HG02610 (cell line): ENCODE measurements around the gene SLX4IP.
"Not testable (repeated sequence)": the region's sequence is repeated elsewhere in the genome, so short reads cannot be mapped to it uniquely, and the experiment has no call there.

Experiments used
- ATAC-seq: cut with Tn5 transposase; IDR thresholded peaks from one replicate; pipeline ENCODE4 v1.9.1; 2021; ENCODE audit warnings: mild to moderate bottlenecking, moderate library complexity; ENCODE audit not compliant: unreplicated experiment

Gene SLX4IP

DNA sequence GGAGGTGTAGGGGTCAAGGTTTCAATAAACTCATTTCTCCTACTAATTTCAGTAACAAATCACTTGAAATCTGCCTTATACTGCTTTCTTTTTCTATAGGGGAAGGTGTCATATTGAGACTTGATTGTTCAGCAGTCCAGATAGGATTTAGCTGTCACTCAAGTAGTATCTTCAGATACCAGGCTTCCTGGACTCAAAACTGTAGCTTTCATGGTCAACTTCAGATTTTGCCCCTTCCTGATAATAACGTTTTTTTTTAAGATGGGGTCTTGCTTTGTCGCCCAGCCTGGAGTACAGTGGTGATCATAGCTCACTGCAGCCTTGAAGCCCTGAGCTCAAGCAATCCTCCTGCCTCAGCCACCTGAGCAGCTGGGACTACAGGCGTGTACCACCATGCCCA is 160.9 kb downstream of the SLX4IP start:
- no peak for ATAC-seq

GRCh38 chr20:10596710-10597121 is 161.6 kb downstream of the SLX4IP start:
- no peak for ATAC-seq

- no peak for ATAC-seq
Observed at GRCh38 chr20:10597637-10598036, 162.5 kb downstream of the SLX4IP start.

- no peak for ATAC-seq
Observed at GRCh38 chr20:10602221-10602871, 167.2 kb downstream of the SLX4IP start.

GRCh38 chr20:10603378-10603777 is 168.3 kb downstream of the SLX4IP start:
- no peak for ATAC-seq

- no peak for ATAC-seq
Observed at GRCh38 chr20:10603971-10604864, 169.1 kb downstream of the SLX4IP start.

- no peak for ATAC-seq
Observed at GRCh38 chr20:10604865-10605440, 169.8 kb downstream of the SLX4IP start.

GRCh38 chr20:10605547-10606195 is 170.6 kb downstream of the SLX4IP start:
- no peak for ATAC-seq

DNA sequence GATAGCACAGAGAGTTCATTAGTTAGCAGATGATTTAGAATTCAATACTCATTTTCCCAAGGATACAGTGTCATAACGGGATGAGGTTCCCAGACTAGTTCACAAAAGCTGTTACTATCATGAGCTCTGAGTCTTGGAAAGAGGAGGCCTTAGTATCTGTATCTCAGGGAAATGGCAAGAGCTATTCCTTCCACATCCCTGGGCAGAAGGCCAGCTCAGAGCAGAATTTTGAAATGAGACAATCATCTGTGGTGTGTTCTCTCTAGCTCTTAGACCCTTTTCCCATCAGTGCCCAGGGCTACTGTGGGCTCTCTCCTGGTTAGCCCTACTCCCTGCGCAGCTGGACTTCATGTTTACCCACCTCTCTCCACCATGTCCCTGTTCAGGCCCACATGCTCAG is 174.2 kb downstream of the SLX4IP start:
- no peak for ATAC-seq

DNA sequence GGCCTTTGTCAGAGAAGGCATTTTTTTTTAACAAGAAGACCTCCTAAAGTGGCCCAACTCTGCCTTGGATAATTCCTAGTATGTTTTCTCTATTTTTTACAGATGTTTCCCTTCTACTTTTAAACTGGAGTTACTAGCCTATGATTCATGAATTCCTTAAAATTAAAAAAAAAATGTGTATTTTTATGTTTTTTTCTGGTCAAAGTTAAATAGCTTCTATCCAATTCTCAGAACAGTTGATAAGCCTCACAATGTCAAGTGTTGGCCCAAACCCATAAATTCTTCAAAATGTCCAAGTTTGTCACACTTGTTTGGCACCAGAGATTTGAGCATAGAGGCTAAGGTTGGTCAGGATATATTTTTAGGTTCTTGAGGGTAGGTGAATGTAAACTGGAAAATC is 174.7 kb downstream of the SLX4IP start:
- ATAC-seq: no peak

GRCh38 chr20:10610251-10610650 is 175.1 kb downstream of the SLX4IP start:
- no peak for ATAC-seq

- no peak for ATAC-seq
Observed at GRCh38 chr20:10611357-10611756, 176.3 kb downstream of the SLX4IP start.

GRCh38 chr20:10613426-10613825 is 178.3 kb downstream of the SLX4IP start:
- ATAC-seq: not testable (repeated sequence)

DNA sequence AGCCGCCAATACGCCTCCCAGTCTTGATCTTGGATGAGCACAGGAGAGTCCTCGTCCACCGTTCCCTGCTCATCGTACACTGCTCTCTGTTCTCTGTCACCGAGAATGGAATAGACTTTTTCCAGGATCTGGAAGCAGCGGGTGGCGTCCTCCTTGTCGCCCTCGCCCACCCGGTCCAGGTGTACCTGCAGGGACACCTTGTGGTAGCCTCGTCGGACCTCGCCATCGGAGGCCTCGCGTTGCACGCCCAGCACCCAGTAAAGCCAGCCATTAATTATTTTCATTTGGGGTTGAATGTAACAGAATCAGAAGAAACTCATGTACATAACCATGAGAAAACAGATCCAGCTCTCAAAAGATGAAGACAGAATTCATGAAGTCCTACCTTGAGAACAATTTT is 178.8 kb downstream of the SLX4IP start:
- ATAC-seq: no peak

GRCh38 chr20:10616212-10616611 is 181.1 kb downstream of the SLX4IP start:
- ATAC-seq: no peak

GRCh38 chr20:10617549-10618133 is 182.5 kb downstream of the SLX4IP start:
- not testable (repeated sequence) for ATAC-seq

DNA sequence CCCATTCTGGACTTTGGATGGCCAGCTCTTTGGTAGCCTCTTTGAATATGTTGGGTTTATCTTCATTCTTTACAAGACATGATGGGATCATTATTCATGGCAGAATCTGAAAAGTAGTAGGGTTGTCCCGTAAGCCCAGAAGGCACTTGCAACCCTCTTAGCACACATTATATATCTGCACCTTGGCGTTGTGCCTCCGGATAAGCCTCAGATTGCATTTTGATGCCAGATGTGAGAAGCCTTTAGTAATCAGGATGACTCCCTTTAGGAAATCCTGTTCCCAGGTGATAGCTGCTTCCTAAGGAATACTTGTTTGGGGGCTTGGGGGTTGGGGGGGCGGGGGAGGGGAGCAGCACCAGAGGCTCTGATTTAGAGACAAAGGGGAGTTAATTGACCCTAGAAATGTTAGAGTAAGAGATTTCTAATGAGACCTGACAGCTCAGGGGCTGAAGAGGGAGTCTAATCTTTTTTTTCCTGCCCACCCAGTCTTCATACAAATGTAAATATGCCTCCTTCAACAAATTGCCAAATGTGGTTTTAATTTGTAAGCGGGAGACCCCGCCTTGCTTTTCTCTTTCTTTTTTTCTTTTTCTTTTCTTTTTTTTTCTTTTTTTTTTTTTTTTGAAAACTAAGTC is 183.6 kb downstream of the SLX4IP start:
- no peak for ATAC-seq

GRCh38 chr20:10619427-10619826 is 184.3 kb downstream of the SLX4IP start:
- ATAC-seq: no peak

DNA sequence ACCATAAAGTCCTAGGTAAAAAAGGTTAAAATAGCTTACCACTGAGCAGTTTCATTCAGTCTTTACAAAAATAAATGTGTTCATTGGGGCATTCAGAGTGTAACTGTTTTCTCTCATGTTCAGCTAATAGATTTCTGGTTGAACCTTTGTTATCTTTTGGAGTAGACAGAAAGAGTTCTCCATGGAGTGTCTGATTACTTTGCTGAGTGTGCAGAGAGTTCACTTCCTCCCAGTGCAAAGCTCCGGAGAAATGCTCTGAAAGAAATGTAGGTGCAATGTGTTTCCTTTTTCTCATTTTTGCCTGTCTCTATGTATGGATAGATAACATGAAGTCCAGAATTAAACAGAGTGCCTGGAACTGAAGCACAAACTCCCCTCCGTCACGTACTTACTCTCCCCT is 186.0 kb downstream of the SLX4IP start:
- no peak for ATAC-seq

- no peak for ATAC-seq
Observed at GRCh38 chr20:10622657-10623418, 187.7 kb downstream of the SLX4IP start.
